Stimulated activated CD8-positive, alpha-beta memory T cell treated with anti-CD3 and anti-CD28 coated beads, Interleukin-2, amount 100 ng/mL, for 48 hours (primary cell): ENCODE data around the gene CELA2B.
"Not testable (repeated sequence)": the region's sequence is repeated elsewhere in the genome, so short reads cannot be mapped to it uniquely, and the experiment has no call there.

Source experiments
- DNase-seq, 2 donors: peaks; one replicate each; pipeline ENCODE4 v3.0.0-alpha.2; 2020; ENCODE audit warnings: low read depth in 2 of 2

CELA2B gene

GRCh38 chr1:15445390-15446122 is 30.3 kb upstream of the CELA2B start:
- no peak for DNase-seq

GRCh38 chr1:15446212-15446611 is 29.7 kb upstream of the CELA2B start:
- no peak for DNase-seq

- no peak for DNase-seq
These were observed 26.9 kb upstream of the CELA2B start for GRCh38 chr1:15448877-15449462.

DNA sequence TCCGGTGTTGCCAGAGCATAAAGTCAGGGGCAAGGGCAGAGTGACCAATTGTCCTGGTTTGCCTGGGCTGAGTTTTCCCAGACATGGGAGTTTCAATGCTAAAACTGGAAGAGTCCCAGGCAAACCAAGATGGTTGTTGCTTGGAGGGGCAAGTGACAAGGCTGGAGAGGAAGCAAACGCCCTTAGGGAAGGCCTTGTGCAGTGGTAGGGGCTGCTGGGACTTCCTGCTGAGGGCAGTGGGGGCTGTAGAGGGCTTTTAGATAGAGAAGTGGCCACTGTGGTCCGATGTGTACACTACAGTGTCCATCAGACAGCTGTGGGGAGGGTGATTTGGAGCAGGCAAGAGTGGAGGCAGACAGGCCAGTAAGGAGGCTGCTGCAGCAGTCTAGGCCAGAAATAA is 26.3 kb upstream of the CELA2B start:
- no peak for DNase-seq

GRCh38 chr1:15451014-15451722 is 24.7 kb upstream of the CELA2B start:
- DNase-seq: no peak

- DNase-seq: no peak
These were observed 23.7 kb upstream of the CELA2B start for GRCh38 chr1:15452216-15452615.

DNA sequence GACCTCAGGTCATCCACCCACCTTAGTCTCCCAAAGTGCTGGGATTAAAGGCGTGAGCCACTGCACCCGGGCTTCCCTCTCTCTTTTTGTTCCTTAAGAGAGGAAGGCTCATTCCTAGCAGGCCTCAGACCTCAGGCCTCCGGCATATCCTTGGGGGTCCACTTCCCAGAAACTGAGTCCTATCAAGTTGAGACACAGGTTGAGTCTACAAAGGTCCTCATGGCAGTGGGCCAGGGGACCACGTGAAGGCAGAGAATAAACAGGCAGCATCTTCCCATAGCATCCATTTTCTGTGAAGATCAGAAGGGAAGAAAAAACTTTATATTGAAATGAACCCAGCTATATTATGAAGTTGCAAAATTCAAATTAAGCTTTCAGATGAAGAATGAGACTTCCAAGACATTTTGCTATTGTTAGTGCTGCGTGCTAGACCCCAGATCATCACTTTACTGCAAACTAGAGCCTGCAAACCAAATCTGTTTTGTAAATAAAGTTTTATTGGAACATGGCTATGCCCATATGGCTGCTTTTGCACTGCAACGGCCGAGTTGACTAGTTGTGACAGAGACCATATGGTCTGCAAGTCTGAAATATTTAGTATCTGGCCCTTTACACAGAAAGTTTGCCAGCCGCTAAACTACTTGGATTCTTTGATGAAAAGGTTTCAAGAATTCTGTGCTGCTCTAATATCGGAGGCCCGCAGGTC is 22.9 kb upstream of the CELA2B start:
- no peak for DNase-seq

DNA sequence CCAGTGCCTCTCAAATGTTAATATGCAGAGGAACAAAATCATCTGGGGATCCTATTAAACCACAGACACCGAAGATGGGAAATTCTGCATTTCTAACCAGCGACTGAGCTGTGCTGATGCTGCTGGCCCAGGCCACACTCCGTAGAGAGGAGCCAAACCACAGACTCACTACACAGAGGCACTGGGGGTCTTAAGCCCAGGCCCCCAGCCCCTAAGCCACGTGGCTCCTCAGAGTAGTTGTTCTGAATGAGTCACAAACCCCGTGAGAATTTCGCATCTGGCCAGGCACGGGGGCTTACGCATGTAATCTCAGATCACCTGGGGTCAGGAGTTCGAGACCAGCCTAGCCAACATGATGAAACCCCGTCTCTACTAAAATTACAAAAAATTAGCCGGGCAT is 22.2 kb upstream of the CELA2B start:
- DNase-seq: no peak

DNA sequence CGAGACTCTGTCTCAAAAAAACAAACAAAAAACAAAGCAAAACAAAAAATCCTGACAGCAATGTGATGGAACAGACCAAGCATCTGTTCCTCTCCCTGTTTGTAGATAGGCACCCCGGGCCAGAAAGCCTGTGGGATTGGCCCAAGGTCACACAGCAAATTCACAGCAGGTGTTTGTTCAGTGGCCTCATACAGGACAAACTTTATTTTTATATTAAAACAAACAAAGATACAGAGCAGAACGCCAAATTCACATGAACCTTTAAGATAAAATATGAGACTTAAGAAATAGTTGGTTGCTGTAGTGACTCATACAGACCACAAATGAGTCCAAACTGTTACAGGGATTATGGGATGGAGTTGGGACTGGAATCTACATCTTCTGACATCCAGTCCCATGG is 21.6 kb upstream of the CELA2B start:
- no peak for DNase-seq

DNA sequence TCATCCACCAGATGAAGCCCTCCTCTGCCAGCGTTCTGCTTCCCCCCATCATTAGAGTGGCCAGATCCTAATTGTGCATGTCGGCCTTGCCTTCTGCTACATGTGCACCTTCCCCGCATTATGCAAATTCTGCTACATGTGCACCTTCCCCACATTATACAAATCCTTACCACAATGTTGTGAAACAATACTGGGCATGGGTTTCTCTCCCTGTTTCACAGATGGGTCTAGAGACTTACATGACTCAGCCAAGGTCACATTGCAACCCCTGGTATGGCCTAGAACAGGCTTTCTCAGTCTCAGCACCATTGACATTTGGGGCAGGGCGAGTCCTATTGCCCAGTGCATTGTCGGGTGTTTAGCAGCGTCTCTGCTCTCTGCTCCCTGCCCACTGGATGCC is 20.4 kb upstream of the CELA2B start:
- DNase-seq: no peak

- DNase-seq: no peak
These were observed 19.5 kb upstream of the CELA2B start, which contains the start of gene CELA2A for GRCh38 chr1:15456313-15456954. TSS of gene CELA2A (plus strand) at chr1:15456732. CDS start at chr1:15456754, 22 bp downstream.

DNA sequence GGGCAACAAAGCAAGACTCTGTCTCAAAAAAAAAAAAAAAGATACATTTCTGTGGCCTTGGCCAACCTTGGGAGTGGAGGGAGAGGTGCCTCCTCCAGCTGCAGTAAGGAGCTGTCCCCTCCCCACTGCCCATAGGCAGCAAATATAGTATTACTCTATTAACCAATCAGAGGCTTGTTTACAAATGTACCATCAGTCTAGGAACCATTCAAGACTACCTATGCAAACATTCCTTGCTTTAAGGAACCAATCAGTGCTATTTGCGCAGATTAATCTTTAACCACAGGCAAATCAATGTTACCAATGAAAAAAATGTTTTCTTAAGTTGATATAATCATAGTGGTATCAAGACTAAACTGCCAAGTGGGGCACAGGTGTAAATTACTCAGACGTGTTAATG is 18.3 kb upstream of the CELA2B start:
- no peak for DNase-seq

DNA sequence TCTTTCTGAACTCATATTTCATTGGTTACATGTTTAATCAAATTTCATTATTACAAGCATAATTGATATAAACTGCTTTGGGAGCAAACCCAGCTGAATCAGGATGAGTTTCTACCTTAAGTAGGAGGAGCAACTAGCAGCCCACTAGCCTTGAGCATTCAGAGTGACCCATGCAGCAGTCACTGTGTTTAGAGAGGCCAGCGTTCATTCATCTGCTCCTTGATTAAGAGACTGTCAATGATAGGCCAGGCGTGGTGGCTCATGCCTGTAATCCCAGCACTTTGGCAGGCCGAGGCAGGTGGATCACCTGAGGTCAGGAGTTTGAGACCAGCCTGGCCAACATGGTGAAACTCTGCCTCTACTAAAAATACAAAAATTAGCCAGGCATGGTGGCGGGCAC is 17.5 kb upstream of the CELA2B start:
- DNase-seq: not testable (repeated sequence)

GRCh38 chr1:15459771-15460707 is 15.9 kb upstream of the CELA2B start:
- DNase-seq: no peak

DNA sequence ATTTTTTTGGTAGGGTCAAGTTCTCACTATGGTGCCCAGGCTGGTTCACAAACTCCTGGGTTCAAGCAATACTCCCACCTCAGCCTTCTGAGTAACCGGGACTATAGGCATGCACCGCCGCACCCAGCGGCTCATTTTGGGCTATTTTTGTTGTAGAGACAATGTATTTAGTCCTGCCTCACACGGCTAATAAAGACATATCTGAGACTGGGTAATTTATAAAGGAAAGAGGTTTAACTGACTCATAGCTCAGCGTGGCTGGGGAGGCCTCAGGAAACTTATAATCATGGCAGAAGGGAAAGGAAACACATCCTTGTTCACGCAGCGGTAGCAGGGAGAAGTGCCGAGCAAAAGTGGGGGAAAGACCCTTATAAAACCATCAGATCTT is 15.2 kb upstream of the CELA2B start:
- no peak for DNase-seq

GRCh38 chr1:15463064-15463800 is 12.7 kb upstream of the CELA2B start:
- not testable (repeated sequence) for DNase-seq

DNA sequence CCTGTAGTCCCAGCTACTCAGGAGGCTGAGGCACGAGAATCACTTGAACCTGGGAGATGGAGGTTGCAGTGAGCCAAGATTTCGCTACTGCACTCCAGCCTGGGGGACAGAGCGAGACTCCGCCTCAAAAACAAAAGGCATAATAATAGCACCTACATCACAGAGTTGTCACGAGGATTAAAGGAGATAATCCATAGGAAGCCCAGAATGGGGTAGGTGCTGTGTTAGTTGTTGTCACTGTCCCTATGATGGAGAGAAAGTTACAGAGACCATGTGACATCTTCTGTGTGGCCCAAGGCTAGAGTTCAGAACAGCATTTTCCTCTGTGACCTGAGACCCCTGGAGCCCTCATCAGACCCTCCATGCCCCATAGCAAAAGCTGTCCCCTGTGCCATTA is 12.0 kb upstream of the CELA2B start:
- not testable (repeated sequence) for DNase-seq

DNA sequence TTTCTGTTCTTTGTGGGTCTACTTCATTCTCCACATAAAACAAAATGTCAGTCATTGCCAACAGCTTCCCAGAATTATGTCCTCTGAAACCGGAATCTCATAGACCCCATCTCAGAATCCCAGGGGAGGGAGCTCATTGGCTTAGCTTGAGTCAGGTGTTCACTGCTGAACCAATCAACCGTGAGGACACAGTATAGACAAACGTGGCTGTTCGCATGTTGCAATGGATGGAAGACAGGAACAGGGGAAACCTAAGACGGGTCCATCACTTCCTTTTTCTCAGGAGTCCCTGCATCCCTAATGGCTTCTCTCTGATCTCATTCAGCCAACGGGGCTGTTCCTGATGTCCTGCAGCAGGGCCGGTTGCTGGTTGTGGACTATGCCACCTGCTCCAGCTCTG is 10.2 kb upstream of the CELA2B start:
- DNase-seq: no peak

DNA sequence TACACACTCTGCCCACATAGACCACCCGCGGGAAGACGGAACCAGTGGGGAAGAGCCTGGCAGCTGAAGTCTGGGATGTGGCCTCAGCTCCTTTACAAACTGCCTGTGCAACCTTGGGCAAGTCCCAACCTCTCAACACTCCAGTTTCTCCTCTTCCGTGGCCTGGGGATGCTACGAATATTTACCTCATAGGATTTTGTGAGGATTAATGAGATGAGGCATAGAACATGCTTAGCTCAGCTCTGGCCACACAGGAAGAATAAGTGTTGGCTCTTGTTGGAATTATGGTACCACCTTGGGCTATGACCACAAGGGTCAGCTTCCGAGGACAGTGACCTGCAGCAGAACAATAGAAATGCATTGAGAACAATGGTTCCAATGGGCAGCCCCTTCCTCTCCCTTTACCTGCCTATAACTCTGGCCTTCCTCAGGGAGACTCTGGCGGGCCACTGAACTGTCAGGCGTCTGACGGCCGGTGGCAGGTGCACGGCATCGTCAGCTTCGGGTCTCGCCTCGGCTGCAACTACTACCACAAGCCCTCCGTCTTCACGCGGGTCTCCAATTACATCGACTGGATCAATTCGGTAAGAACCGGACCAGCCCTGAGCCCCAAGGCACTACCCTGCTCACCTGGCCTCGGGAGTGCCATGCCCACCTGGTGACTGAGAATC is 8.8 kb upstream of the CELA2B start:
- DNase-seq: not testable (repeated sequence)
